Measurements from ENCODE around the gene DAD1. TPM values are rescaled to one million over a fixed set of nuclear protein-coding genes. Genes with fewer than 3 reads are reported as not detected.
"Not testable (repeated sequence)": the region's sequence is repeated elsewhere in the genome, so short reads cannot be mapped to it uniquely, and the experiment has no call there.

DAD1 gene
- total RNA-seq, 1 experiment from 2014 or later: 155 TPM

- CTCF ChIA-PET: interaction anchor here (0.6 to 0.8 kb wide), 3 partner anchors 158 to 354 kb away, joined by 3 to 16 read pairs (median 3); no protein-coding TSS in a partner anchor
- Histone ChIP-seq H3K4me3 (no peak overlapping the region), H3K27ac (peak overlapping the region; percentile 87), H3K4me2 (peak overlapping the region; percentile 86), H3K9me2 (ENCODE audit: insufficient read depth) (no peaks in the 10 kb centered on the region), H2AFZ (no peak overlapping the region), H3K9me3 (ENCODE audit: insufficient read depth, low read depth) (no peaks in the 10 kb centered on the region), H3K36me3 (ENCODE audit: low read depth) (no peaks in the 10 kb centered on the region), H3K27me3 (ENCODE audit: insufficient read depth, low read depth) (no peaks in the 10 kb centered on the region), H3K79me2 (ENCODE audit: low read depth) (no peaks in the 10 kb centered on the region), H3K4me1 (replicated peaks; ENCODE audit: insufficient read depth) (peaks cover 22% of the 10 kb centered on the region), H3F3A (ENCODE audit: insufficient read depth, low read depth) (peaks cover 6% of the 10 kb centered on the region; the same call in 1 of the 2 replicates), H4K20me1 (ENCODE audit: insufficient read depth) (no peaks in the 10 kb centered on the region)
- BruUV-seq (replicated peaks): no TSS peak
- intact Hi-C loops (cut with micrococcal nuclease; ENCODE audit: unreplicated experiment): loop anchor here (1.0 to 5.0 kb wide), 7 partner anchors 164 to 501 kb away; partner anchors contain the start of genes AJUBA and CDH24
- TF ChIP-seq EZH2 (IDR thresholded peaks at IDR 0.05; ENCODE audit: low read depth) (no peak), CTCF (conservative IDR thresholded peaks at IDR 0.05) (no peak)
- POLR2A ChIA-PET (ENCODE audit: unreplicated experiment): interaction anchor here (0.6 kb wide), 1 partner anchor 292 kb away, joined by 5 read pairs; no protein-coding TSS in a partner anchor
- DNase-seq: no peak
These were observed 33.5 kb downstream of the DAD1 start for GRCh38 chr14:22555384-22556011.

- H4K20me1 ChIP-seq (ENCODE audit: insufficient read depth): no peaks in the 10 kb centered on the region
- peaks cover 19% of the 10 kb centered on the region for H3K4me1 ChIP-seq (replicated peaks; ENCODE audit: insufficient read depth)
- no peaks in the 10 kb centered on the region for H3K79me2 ChIP-seq (ENCODE audit: low read depth)
- H3K4me3 ChIP-seq: no peak overlapping the region
- no peaks in the 10 kb centered on the region for H3K9me3 ChIP-seq (ENCODE audit: insufficient read depth, low read depth)
- H3F3A ChIP-seq (ENCODE audit: insufficient read depth, low read depth): peaks cover 6% of the 10 kb centered on the region; the same call in 1 of the 2 replicates
- no peaks in the 10 kb centered on the region for H3K27me3 ChIP-seq (ENCODE audit: insufficient read depth, low read depth)
- no peak overlapping the region for H3K27ac ChIP-seq
- ChIA-PET CTCF (no interaction called here), POLR2A (ENCODE audit: unreplicated experiment) (no interaction called here)
- TF ChIP-seq CTCF (conservative IDR thresholded peaks at IDR 0.05) (no peak), EZH2 (IDR thresholded peaks at IDR 0.05; ENCODE audit: low read depth) (no peak)
- no peak overlapping the region for H2AFZ ChIP-seq
- no peak for DNase-seq
- no peak overlapping the region for H3K4me2 ChIP-seq
- BruUV-seq (replicated peaks): no TSS peak
- no peaks in the 10 kb centered on the region for H3K9me2 ChIP-seq (ENCODE audit: insufficient read depth)
- intact Hi-C loops (cut with micrococcal nuclease; ENCODE audit: unreplicated experiment): loop anchor here (5.0 kb wide), 3 partner anchors 237 to 327 kb away; no protein-coding TSS in a partner anchor
- H3K36me3 ChIP-seq (ENCODE audit: low read depth): no peaks in the 10 kb centered on the region
These were observed 34.3 kb downstream of the DAD1 start for GRCh38 chr14:22554498-22555383.

GRCh38 chr14:22553861-22554497 is 35.0 kb downstream of the DAD1 start:
- H3K79me2 ChIP-seq (ENCODE audit: low read depth); H3K36me3 ChIP-seq (ENCODE audit: low read depth); H3K4me2 ChIP-seq; H2AFZ ChIP-seq; H3K4me3 ChIP-seq; DNase-seq; CTCF ChIA-PET; BruUV-seq (replicated peaks); intact Hi-C loops (cut with micrococcal nuclease; ENCODE audit: unreplicated experiment); POLR2A ChIA-PET (ENCODE audit: unreplicated experiment); H3K27ac ChIP-seq; H3K27me3 ChIP-seq (ENCODE audit: insufficient read depth, low read depth); H3K9me3 ChIP-seq (ENCODE audit: insufficient read depth, low read depth); H4K20me1 ChIP-seq (ENCODE audit: insufficient read depth); H3K9me2 ChIP-seq (ENCODE audit: insufficient read depth); H3F3A ChIP-seq (ENCODE audit: insufficient read depth, low read depth): not testable (repeated sequence)
- peaks cover 19% of the 10 kb centered on the region for H3K4me1 ChIP-seq (replicated peaks; ENCODE audit: insufficient read depth)
